T-helper 1 cell treated with Interleukin-12 subunit alpha and Interleukin-12 subunit beta and Interleukin-4 antibody, amounts not matched to agents 30 ng/mL and 1 ng/mL, for 36 hours (primary cell): ENCODE results near the gene RGS2. TPM values are rescaled to one million over a fixed set of nuclear protein-coding genes. Genes with fewer than 3 reads are reported as not detected.

Experiments used
- total RNA-seq: library from RNA; stranded (reverse); gene quantifications from 2 replicates; pipeline ENCODE4 v1.2.3, GENCODE V29; 2022

RGS2 gene
- total RNA-seq, 1 donor from 2014 or later, result 5.2 TPM

Other genes starting within 250 kb of the RGS2 start
- gene RGS1, start 233.3 kb upstream of the RGS2 start, total RNA-seq, result 25.2 and 27.3 TPM in 2 replicates
- not detected in 2 replicates for gene RGS13, start 172.9 kb upstream of the RGS2 start, total RNA-seq